H1 (cell line): Measurements from ENCODE around the gene RADIL. TPM values are rescaled to one million over a fixed set of nuclear protein-coding genes. Genes with fewer than 3 reads are reported as not detected.

Experiments
- CTCF ChIA-PET: fragments of 300-600 bp; sonication (Branson Sonifier 250); formaldehyde crosslinking; loops from one replicate; lab custom pipeline; 2021; ENCODE audit not compliant: partially characterized antibody; lab: Charles Lee
- POLR2A ChIA-PET: fragments of 300-600 bp; sonication (Branson Sonifier 250); formaldehyde crosslinking; loops from one replicate; lab custom pipeline; 2021; ENCODE audit warnings: inconsistent platforms; ENCODE audit not compliant: partially characterized antibody; lab: Charles Lee
- DNase-seq, 2 experiments: peaks; one replicate each; pipeline versions ENCODE4 v3.0.0 to v3.0.0-alpha.2; 2010 to 2022; ENCODE audit warnings: low spot score in 2 of 2, low read depth in 1 of 2, mixed read lengths in 1 of 2
- FAIRE-seq: peaks from 2 replicates; lab custom pipeline; 2011; peaks lifted over from hg19 to GRCh38; lab: Jason Lieb, UNC
- H2AFZ ChIP-seq: 2 replicates; pipeline ENCODE4 v1.8.1; 2012; ENCODE audit warnings: low read length, inconsistent platforms
- H2AK5ac ChIP-seq: 2 replicates; pipeline ENCODE4 v1.6.1; 2013; ENCODE audit warnings: low read depth, low read length
- H2BK120ac ChIP-seq: replicated peaks from 2 replicates; pipeline ENCODE3; 2013; ENCODE audit warnings: low read depth, low read length, inconsistent platforms
- H2BK12ac ChIP-seq: 2 replicates; pipeline ENCODE4 v1.6.1; 2013; ENCODE audit warnings: low read depth, low read length
- H2BK15ac ChIP-seq: 2 replicates; pipeline ENCODE4 v1.6.1; 2013; ENCODE audit warnings: low read length
- H2BK20ac ChIP-seq: 2 replicates; pipeline ENCODE4 v1.6.1; 2013; ENCODE audit warnings: low read length
- H2BK5ac ChIP-seq: 2 replicates; pipeline ENCODE4 v1.6.1; 2013; ENCODE audit warnings: low read depth, low read length
- H3K14ac ChIP-seq: 2 replicates; pipeline ENCODE4 v1.6.1; 2013; ENCODE audit warnings: inconsistent platforms; ENCODE audit not compliant: insufficient read length
- H3K18ac ChIP-seq: 2 replicates; pipeline ENCODE4 v1.6.1; 2013; ENCODE audit warnings: low read length; ENCODE audit errors: extremely low read depth
- H3K23ac ChIP-seq: 2 replicates; pipeline ENCODE4 v1.6.1; 2013; ENCODE audit warnings: inconsistent platforms; ENCODE audit not compliant: insufficient read length
- H3K23me2 ChIP-seq: 2 replicates; pipeline ENCODE4 v1.6.1; 2013; ENCODE audit warnings: low read depth, low read length
- H3K27ac ChIP-seq: 2 replicates; pipeline ENCODE4 v1.6.1; 2011; ENCODE audit warnings: low read depth, low read length, inconsistent platforms
- H3K27me3 ChIP-seq, 4 experiments: replicated peaks in 1 of 4; 1 replicate in 1 of 4; 2 replicates in 3 of 4; pipeline versions ENCODE4 v1.6.1 to v1.8.1; 2011 to 2013; ENCODE audit warnings: low read length in 3 of 4, mild to moderate bottlenecking in 3 of 4, inconsistent platforms in 2 of 4, mixed read lengths in 2 of 4, moderate library complexity in 1 of 4; ENCODE audit not compliant: control insufficient read depth in 3 of 4, insufficient read depth in 3 of 4; ENCODE audit errors: extremely low read depth in 1 of 4
- H3K36me3 ChIP-seq, 4 experiments: 2 replicates each; pipeline versions ENCODE4 v1.6.1 to v1.8.1; 2011 to 2013; ENCODE audit warnings: mild to moderate bottlenecking in 4 of 4, low read length in 3 of 4, moderate library complexity in 2 of 4, control low read depth in 1 of 4, inconsistent platforms in 1 of 4; ENCODE audit not compliant: insufficient read depth in 4 of 4, control insufficient read depth in 2 of 4
- H3K4ac ChIP-seq: replicated peaks from 2 replicates; pipeline ENCODE3; 2013; ENCODE audit warnings: low read length, low read depth, mixed read lengths, inconsistent platforms; ENCODE audit not compliant: insufficient read length
- H3K4me1 ChIP-seq, 4 experiments: replicated peaks in 1 of 4; 1 replicate in 1 of 4; 2 replicates in 3 of 4; pipeline versions ENCODE4 v1.6.1 to v1.8.1; 2011 to 2013; ENCODE audit warnings: low read length in 3 of 4, inconsistent platforms in 2 of 4, mixed read lengths in 1 of 4; ENCODE audit not compliant: insufficient read depth in 4 of 4, control insufficient read depth in 3 of 4
- H3K4me2 ChIP-seq, 2 experiments: 2 replicates each; pipeline versions ENCODE4 v1.6.1 to v1.8.1; 2011 to 2013; ENCODE audit warnings: low read depth in 2 of 2, low read length in 2 of 2, control low read depth in 1 of 2, inconsistent platforms in 1 of 2, mild to moderate bottlenecking in 1 of 2; ENCODE audit not compliant: insufficient read depth in 1 of 2
- H3K4me3 ChIP-seq, 4 experiments: fragments of 200-600, 300-600 bp in 1 of 4; sonication (generic), shearing (Covaris generic), sonication (Bioruptor Twin) in 1 of 4; 2 replicates each; pipeline versions ENCODE4 v1.5.1 to v1.8.1; 2011 to 2016; ENCODE audit warnings: low read length in 4 of 4, low read depth in 3 of 4, control low read depth in 2 of 4, inconsistent platforms in 2 of 4, mild to moderate bottlenecking in 2 of 4, mixed read lengths in 1 of 4, moderate library complexity in 1 of 4; ENCODE audit not compliant: insufficient read depth in 2 of 4; ENCODE audit errors: extremely low read depth in 1 of 4
- H3K56ac ChIP-seq: replicated peaks from 2 replicates; pipeline ENCODE3; 2013; ENCODE audit warnings: low read depth, mild to moderate bottlenecking, mixed read lengths, low read length, inconsistent platforms; ENCODE audit not compliant: insufficient read length
- H3K79me1 ChIP-seq: 2 replicates; pipeline ENCODE4 v1.6.1; 2013; ENCODE audit warnings: low read depth, low read length, control low read depth
- H3K79me2 ChIP-seq, 2 experiments: 2 replicates each; pipeline versions ENCODE4 v1.6.1 to v1.8.1; 2012 to 2013; ENCODE audit warnings: low read length in 2 of 2, mild to moderate bottlenecking in 2 of 2, inconsistent platforms in 1 of 2; ENCODE audit not compliant: insufficient read depth in 2 of 2, control insufficient read depth in 1 of 2
- H3K9ac ChIP-seq, 4 experiments: replicated peaks in 1 of 4; 1 replicate in 1 of 4; 2 replicates in 3 of 4; pipeline versions ENCODE4 v1.6.1 to v1.8.1; 2011 to 2013; ENCODE audit warnings: low read depth in 3 of 4, low read length in 3 of 4, control low read depth in 2 of 4, mild to moderate bottlenecking in 2 of 4, moderate library complexity in 2 of 4, inconsistent platforms in 1 of 4; ENCODE audit errors: extremely low read depth in 1 of 4
- H3K9me3 ChIP-seq, 2 experiments: 2 replicates each; pipeline versions ENCODE4 v1.6.1 to v1.8.1; 2012 to 2013; ENCODE audit warnings: mild to moderate bottlenecking in 2 of 2, moderate library complexity in 2 of 2, control low read depth in 1 of 2, inconsistent platforms in 1 of 2, low read depth in 1 of 2, low read length in 1 of 2, mixed read lengths in 1 of 2; ENCODE audit not compliant: insufficient read depth in 2 of 2
- H4K20me1 ChIP-seq, 2 experiments: replicated peaks in 1 of 2; 2 replicates each; pipeline versions ENCODE3 to v1.8.1; 2011 to 2013; ENCODE audit warnings: inconsistent platforms in 2 of 2, low read length in 2 of 2, mild to moderate bottlenecking in 1 of 2; ENCODE audit not compliant: insufficient read depth in 2 of 2, control insufficient read depth in 1 of 2
- H4K5ac ChIP-seq: 2 replicates; pipeline ENCODE4 v1.6.1; 2013; ENCODE audit warnings: low read length, low read depth, mixed read lengths, inconsistent platforms; ENCODE audit not compliant: insufficient read length
- H4K8ac ChIP-seq: 2 replicates; pipeline ENCODE4 v1.8.0; 2013; ENCODE audit warnings: mild to moderate bottlenecking, moderate library complexity, low read length, inconsistent platforms; ENCODE audit not compliant: insufficient read depth; ENCODE audit errors: extremely low read depth
- H4K91ac ChIP-seq: replicated peaks from 2 replicates; pipeline ENCODE3; 2013; ENCODE audit warnings: low read length, mixed read lengths, inconsistent platforms; ENCODE audit not compliant: insufficient read length
- BRCA1 ChIP-seq: IDR thresholded peaks from 2 replicates; pipeline ENCODE4 v1.6.1; 2012; ENCODE audit warnings: low read depth, low read length, improper control_type of control experiment
- CHD2 ChIP-seq: IDR thresholded peaks from 2 replicates; pipeline ENCODE4 v1.6.1; 2012; ENCODE audit warnings: low read length, improper control_type of control experiment
- EZH2 ChIP-seq: fragments of 200-600 bp; sonication (generic); IDR thresholded peaks from 2 replicates; pipeline ENCODE4 v1.7.1; 2012; ENCODE audit warnings: low read depth, mild to moderate bottlenecking, moderate library complexity, low read length, inconsistent platforms; ENCODE audit not compliant: severe bottlenecking
- GTF2F1 ChIP-seq: IDR thresholded peaks from 2 replicates; pipeline ENCODE4 v1.6.1; 2012; ENCODE audit warnings: low read depth, low read length, improper control_type of control experiment, borderline replicate concordance
- HDAC2 ChIP-seq, 2 experiments: fragments of 300-600 bp in 1 of 2; sonication (generic) in 1 of 2; IDR thresholded peaks; 2 replicates each; pipeline ENCODE4 v1.6.1; 2011 to 2012; ENCODE audit warnings: low read depth in 2 of 2, low read length in 2 of 2, mild to moderate bottlenecking in 2 of 2, moderate library complexity in 2 of 2, borderline replicate concordance in 1 of 2, inconsistent platforms in 1 of 2
- KDM4A ChIP-seq: IDR thresholded peaks from one replicate; pipeline ENCODE4 v1.7.1; 2012; ENCODE audit warnings: low read depth, mild to moderate bottlenecking, moderate library complexity, low read length, inconsistent platforms; ENCODE audit not compliant: severe bottlenecking
- RXRA ChIP-seq: IDR thresholded peaks from 2 replicates; pipeline ENCODE4 v1.6.1; 2011; ENCODE audit warnings: low read depth, mild to moderate bottlenecking, low read length, moderate library complexity; ENCODE audit not compliant: insufficient read depth
- TEAD4 ChIP-seq: IDR thresholded peaks from 2 replicates; pipeline ENCODE4 v1.6.1; 2012; ENCODE audit warnings: low read depth, low read length, inconsistent platforms, mixed read lengths
- ZNF274 ChIP-seq: IDR thresholded peaks from 2 replicates; pipeline ENCODE4 v1.7.0; 2012; ENCODE audit warnings: low read length, borderline replicate concordance; ENCODE audit errors: extremely low read depth
- WGBS, 2 experiments: shearing (Covaris generic) in 1 of 2; methylation state at CpG; one replicate each; pipeline versions ENCODE4 v1.1.6 to v1.1.7; 2013 to 2015; ENCODE audit warnings: low lambda C conversion rate in 2 of 2, mixed read lengths in 2 of 2, inconsistent platforms in 1 of 2, low coverage in 1 of 2, missing lambda C conversion rate in 1 of 2; ENCODE audit not compliant: insufficient replicate concordance in 2 of 2, insufficient coverage in 1 of 2, insufficient read length in 1 of 2; ENCODE audit errors: extremely low coverage in 1 of 2, missing lambda C conversion rate in 1 of 2; 5-methylcytosine and 5-hydroxymethylcytosine counted together
- polyA plus RNA-seq, 7 experiments: library from polyadenylated mRNA; depleted of rRNA in 3 of 7; stranded (reverse) in 5 of 7; unstranded in 2 of 7; fragments of >200 nt in 5 of 7; fragments of 200-250 nt in 2 of 7; gene quantifications; 1 replicate in 5 of 7; 2 replicates in 1 of 7; 4 replicates in 1 of 7; pipeline versions ENCODE4 v1.2.1 to v1.2.3, GENCODE V29; 2011 to 2013; ENCODE audit warnings: missing spikeins in 2 of 7, mixed read lengths in 2 of 7
- total RNA-seq: library from RNA; stranded (reverse); fragmentation: NEBNext Ultra II Directional; extraction: Animal tissue kit (Norgen Biotek cat#: 25700); gene quantifications from 2 replicates; pipeline ENCODE4 v1.2.1, GENCODE V29; 2021
- TF ChIP-seq, protein P1 (sequence below): IDR thresholded peaks from 2 replicates; pipeline ENCODE4 v1.6.1; 2011; ENCODE audit warnings: low read length, improper control_type of control experiment
- TF ChIP-seq, protein P2 (sequence below): IDR thresholded peaks from 2 replicates; pipeline ENCODE4 v1.6.1; 2012; ENCODE audit warnings: inconsistent platforms

RADIL gene
- total and polyA plus RNA-seq, 2 of the 8 experiments (the other 6 are each of a cell fraction or from before 2014, with no cell fraction given), result 5.0 to 5.4 TPM

DNA sequence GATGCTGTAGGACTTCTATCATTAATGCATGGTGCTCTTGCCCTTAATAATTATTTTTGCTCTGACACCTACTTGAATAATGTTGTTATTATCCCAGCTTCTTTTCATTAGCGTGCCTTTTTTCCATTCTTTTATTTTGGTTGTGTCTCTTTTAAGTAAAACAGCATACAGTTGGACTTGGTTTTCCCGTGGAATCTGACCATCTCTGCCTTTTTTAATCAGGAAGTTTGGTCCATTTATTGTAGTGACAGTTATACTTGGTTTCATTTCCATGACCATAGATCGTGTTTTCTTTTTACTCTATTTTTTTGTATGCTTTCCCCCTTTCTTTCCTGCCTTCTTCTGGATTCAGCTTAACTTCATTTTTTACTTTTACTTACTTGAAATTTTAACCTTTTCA lies 26.3 kb downstream of the RADIL start:
- TF ChIP-seq KDM4A (no peak), RXRA (no peak), HDAC2 (IDR thresholded peaks at IDR 0.05; ENCODE audit: borderline replicate concordance in 1 of 2, low read depth in 2 of 2, low read length in 2 of 2) (no peak), TEAD4 (no peak), EZH2 (no peak), BRCA1 (no peak), CHD2 (no peak), GTF2F1 (no peak), ZNF274 (no peak)
- TF ChIP-seq, protein P1, sequence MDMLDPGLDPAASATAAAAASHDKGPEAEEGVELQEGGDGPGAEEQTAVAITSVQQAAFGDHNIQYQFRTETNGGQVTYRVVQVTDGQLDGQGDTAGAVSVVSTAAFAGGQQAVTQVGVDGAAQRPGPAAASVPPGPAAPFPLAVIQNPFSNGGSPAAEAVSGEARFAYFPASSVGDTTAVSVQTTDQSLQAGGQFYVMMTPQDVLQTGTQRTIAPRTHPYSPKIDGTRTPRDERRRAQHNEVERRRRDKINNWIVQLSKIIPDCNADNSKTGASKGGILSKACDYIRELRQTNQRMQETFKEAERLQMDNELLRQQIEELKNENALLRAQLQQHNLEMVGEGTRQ, result no peak
- TF ChIP-seq, protein P2, sequence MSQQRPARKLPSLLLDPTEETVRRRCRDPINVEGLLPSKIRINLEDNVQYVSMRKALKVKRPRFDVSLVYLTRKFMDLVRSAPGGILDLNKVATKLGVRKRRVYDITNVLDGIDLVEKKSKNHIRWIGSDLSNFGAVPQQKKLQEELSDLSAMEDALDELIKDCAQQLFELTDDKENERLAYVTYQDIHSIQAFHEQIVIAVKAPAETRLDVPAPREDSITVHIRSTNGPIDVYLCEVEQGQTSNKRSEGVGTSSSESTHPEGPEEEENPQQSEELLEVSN, result no peak
- no peaks in the 10 kb centered on the region for H4K20me1 ChIP-seq
- H2BK5ac ChIP-seq, result no peak overlapping the region
- H3K27me3 ChIP-seq, result no peaks in the 10 kb centered on the region; a peak in 1 of 7 replicates
- H2BK15ac ChIP-seq, result no peak overlapping the region
- no peaks in the 10 kb centered on the region for H3K79me2 ChIP-seq
- POLR2A ChIA-PET, result no interaction called here
- no peaks in the 10 kb centered on the region for H3K36me3 ChIP-seq
- no peak overlapping the region for H2AK5ac ChIP-seq
- no peak overlapping the region for H3K9ac ChIP-seq
- no peak overlapping the region for H4K5ac ChIP-seq
- H3K56ac ChIP-seq, result no peak overlapping the region
- no peak for DNase-seq
- no peak overlapping the region for H3K4me2 ChIP-seq
- 69% methylated on average over 3 of the region's 3 CpGs; no CpG with 5 or more reads in 1 of the 2 experiments for WGBS, 2 experiments
- no peaks in the 10 kb centered on the region for H3K4me1 ChIP-seq
- no peak overlapping the region for H3K4me3 ChIP-seq
- H2BK120ac ChIP-seq, result no peak overlapping the region
- peaks cover 2 to 8% of the 10 kb centered on the region in 2 experiments; a peak in 1 of 4 replicates for H3K9me3 ChIP-seq
- FAIRE-seq, result no peak
- no peak overlapping the region for H3K23ac ChIP-seq
- CTCF ChIA-PET, result interaction anchor here (0.6 to 1.4 kb wide), 3 partner anchors 11 to 283 kb away, joined by 3 to 5 read pairs (median 3); no protein-coding TSS in a partner anchor
- no peak overlapping the region for H4K8ac ChIP-seq
- no peak overlapping the region for H2BK12ac ChIP-seq
- H3K14ac ChIP-seq, result no peak overlapping the region
- H3K79me1 ChIP-seq, result no peaks in the 10 kb centered on the region
- H3K23me2 ChIP-seq, result no peaks in the 10 kb centered on the region
- no peak overlapping the region for H3K18ac ChIP-seq
- no peak overlapping the region for H3K4ac ChIP-seq
- H2BK20ac ChIP-seq, result no peak overlapping the region
- H3K27ac ChIP-seq, result no peak overlapping the region
- H2AFZ ChIP-seq, result no peak overlapping the region
- H4K91ac ChIP-seq, result no peak overlapping the region
